Stimulated activated CD4-positive, alpha-beta T cell treated with anti-CD3 and anti-CD28 coated beads, Interleukin-15, amount 100 ng/mL, for 48 hours (primary cell): Measurements from ENCODE around the gene SIX5.

Source experiments
- DNase-seq, 2 donors: peaks; one replicate each; pipeline ENCODE4 v3.0.0-alpha.2; 2020; ENCODE audit warnings: low read depth in 2 of 2

SIX5 gene

DNA sequence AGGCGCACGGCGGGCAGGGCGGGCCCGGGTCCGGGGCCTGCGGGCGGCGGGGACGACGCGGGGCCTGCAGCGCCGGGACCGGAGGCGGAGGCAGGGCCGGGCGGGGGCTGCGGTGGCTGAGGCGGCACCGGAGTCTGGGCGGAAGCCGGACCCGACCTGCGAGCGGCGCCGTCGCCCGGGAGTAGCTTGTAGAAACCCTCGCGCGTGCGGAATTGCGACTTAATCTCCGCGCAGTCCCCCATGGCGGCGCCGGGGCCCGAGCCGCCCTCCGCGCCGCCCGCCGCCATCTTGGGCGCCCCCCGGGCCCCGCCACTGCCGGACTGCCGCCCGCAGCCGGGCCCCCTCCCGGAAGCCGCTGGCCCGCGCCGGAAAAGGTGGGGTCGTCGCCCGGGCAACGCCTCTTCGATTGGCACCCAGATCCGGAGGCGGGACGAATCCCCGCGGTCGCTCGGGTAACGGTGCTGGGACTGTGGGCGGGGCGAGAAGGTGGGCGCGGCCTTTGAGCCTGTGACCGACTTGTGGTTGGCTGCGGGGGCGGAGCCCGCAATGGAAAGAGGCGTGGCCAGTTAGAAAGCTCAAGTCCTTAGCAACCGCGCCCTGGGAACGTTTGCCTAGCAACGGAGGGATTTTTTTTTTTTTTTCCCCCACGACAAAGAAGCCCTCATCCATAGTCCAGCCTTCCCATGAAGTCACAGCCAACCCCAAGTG lies 23.6 kb upstream of the SIX5 start, which contains the start of gene DMWD:
Gene DMWD (minus strand): TSS at position 376 of the 708 bp plus-strand sequence. CDS start 89 bp downstream, at position 287.
- peak; percentile 99 to 100 for DNase-seq

DNA sequence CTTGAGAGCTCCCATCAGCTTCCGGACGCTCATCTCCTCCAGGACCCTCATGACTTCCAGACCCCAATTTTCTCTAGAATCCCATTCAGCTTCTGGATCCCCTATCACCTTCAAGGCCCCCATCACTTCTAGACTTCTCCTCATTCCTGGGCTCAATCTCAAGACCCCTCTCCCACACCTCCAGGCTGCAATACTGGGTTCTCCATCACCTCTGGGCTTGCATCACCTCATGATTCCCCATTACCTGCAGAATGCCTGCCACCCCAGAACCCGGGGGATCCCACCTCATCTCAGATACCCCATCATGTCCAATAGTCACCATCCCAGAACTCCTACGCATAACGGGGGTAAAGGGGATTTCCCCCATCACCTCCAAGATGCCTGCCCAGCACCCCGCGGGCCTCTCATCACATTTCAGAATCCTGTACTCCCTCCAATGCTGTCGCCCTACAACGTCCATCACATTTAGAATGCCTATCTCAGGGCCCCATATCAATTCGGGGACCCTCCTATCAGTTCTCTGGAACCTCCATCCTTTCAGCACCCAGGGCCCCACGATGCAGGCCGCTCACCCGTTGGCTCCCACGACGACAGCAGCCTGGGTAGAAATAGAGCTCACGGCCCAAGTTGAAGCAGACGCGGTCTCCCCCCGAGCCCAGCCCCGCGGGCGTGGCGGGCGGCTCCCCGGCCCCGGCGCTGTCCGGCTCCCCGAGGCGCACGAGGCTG lies 22.9 kb upstream of the SIX5 start:
- DNase-seq = no peak

DNA sequence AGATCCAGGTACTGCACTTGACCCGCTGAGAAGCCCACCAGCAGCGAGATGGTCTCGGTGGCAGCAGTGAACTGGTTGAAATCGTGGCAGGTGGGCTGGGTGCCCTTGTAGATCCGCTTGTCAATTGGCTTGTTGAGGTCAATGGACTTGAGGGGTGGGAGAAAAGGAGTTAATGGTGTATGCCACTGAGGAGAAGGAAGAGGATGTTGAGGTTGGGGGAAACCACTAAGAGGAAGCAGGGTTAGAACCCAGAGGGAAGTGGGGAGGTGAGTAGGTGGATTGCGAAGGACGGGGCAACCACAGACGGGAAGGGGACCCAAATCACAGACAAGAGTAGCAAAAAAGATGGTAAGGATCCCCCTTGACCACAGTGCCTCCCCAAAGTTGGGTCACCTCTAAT lies 21.9 kb upstream of the SIX5 start:
- DNase-seq = no peak

DNA sequence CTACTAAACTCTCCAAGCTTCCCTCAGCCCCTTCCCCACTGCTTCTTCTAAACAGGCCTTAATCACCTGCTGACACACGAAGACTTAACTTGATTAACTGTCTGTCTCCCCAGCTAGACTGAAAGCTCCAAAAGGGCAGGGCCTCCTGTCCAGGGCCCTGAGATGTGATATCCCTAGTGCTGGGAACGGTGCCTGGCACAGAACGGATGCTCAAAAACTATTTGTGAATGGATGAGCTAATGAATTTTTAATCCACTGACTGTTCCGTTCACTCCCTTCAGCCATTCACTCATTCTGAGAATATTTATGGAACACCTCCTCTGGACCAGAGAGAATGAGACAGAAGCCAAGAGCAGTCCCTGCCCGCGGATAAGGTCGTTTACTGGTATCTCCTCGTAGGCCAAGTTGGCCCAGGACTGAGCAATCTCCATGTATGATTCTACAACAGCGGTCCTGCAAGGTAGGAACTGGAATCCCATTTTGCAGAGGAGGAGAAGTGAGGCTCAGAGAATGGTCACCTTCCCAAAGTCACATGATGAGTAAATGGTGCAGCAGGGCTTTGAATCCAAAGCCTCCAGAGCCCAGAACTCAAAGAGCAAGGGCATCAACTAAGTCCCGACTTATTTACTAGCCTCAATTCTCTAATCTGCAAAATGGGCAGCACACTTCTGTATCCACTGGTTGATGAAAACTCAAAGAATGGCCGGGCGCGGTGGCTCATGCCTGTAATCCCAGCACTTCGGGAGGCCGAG lies 20.2 kb upstream of the SIX5 start:
- DNase-seq = no peak

DNA sequence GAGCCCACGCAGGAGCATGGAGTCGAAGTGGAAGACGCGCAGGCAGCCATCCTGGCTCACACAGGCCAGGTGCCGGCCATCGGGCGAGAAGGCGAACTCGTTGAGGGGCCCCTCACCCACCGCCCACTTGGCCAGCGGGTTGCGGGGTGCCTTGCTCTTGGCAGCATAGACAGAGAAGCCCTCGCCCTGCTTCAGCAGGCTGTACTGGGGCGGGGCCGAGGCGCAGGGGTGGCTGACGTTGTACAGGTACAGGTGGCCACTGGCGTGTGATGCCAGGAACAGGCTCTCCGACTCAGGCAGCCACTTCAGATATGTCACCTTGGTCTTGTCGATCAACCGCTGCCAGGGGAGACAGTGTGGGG lies 17.5 kb upstream of the SIX5 start:
- no peak for DNase-seq

DNA sequence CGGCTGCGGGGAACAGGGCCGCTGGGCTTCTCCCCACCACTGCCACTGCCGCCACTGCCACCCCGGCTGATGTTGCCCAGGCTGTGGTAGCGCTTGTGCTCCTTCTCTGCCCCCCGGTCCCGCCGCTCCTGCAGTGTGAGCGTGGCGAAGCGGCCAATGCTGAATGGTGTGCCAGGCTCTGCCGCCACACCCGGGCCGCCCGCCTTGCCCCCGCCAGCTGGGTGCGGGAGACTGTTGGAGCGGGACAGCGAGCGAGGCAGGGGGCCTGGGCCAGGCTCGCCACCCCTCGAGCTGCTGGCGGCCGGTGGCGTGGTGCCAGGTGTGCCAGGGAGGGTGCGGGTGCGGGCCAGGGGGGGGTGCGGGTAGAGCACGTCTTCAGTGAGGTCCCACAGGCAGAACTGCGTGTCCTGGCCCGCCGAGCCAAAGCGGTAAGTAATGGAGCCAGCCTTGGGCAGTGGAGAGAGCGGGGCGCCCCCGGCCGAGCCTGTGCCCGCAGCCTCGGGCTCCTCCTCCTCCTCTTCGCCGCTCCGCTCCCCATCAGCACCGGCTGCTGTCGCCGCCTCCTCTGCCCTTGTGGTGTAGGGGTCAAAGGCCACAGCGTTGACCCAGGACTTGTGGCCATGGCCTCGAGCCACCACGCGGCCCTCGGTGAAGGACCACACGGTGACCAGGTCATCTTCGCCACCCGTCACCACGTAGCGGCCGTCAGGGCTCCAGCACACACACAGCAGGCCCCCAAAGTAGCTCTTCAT lies 16.9 kb upstream of the SIX5 start:
- no peak for DNase-seq

DNA sequence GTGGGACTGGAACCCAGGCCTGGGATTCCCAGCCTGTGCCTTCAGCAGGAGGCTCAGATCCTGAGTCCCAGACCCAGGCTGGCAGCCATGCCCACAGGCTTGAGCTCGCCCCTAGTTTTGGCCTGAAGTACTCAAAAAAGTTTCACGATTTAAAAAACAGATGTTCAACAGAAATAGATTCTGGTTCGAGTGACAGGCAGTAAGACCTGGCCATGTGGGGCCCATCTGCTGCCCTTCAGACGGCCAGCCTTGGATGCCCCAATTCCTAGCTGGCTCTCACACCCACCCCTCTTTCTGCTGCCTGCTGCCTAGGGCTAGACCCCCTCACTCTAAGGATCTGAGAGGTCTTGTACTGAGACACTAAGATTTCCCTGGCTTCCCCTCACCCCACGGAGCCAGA lies 16.0 kb upstream of the SIX5 start:
- no peak for DNase-seq

DNA sequence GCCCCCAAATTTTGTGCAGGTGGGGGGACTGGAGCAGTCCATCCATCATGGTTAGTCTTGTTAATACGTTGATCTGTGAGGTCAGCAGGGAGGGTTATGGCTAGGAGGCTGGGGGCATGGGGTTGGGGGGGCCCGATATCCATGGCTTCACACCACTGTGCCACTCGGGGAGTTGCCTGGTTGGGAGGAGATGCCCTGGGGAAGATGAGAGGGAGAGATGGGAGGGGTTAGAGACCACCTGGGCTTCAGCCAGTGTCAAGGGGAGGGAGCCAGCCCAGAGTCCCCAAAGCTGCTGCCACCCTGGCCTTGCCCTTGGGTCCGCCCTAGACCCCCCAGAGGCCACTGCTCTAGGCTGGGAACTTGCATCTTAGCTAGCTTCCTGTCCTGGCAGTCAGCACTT lies 15.0 kb upstream of the SIX5 start:
- no peak for DNase-seq

DNA sequence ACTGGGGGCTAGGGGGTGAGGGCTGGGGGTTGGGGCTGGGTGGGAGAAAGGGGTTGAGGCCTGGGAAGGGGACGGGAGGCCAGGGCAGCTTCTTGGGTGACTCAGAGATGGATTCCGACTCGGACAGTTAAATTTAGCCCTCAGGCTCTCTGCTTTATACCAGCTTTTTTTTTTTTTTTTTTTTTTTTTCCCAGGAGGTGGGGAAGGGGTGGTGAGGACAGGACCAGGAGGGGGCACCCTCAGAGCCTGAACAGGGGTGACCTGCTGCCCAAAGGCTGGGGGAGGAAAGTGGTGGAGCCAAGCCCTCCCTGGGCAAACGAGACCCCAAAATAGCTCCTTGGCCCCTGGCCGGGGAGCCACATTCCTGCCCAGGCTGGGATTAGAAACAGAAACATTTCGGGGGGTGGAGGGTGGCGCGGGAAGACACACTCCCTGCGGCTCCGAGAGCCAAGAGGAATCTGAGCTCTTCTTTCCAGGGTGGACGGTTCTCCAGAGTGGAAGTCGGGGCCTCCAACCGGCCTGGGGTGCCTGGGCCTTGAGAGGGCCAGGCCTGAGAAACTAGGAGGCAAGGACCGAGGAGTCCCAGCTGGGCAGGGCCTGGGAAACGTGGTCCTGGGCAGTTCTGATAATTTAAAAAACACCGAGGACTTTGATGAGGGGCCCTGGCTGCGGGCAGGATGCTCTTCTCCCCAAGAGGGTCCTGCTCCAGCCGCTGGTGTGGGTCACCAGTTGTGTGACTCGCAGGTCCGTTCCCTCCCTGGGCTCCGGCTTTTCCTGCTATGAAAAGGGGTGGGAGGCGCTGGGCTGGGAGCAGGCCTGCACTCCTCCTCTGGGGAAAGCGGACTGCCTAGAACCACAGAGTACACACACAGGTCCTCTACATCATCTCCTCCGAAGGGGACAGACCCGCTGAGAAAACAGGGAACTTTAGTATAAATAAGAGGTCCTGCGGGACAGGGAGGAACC lies 14.1 kb upstream of the SIX5 start:
- no peak for DNase-seq

DNA sequence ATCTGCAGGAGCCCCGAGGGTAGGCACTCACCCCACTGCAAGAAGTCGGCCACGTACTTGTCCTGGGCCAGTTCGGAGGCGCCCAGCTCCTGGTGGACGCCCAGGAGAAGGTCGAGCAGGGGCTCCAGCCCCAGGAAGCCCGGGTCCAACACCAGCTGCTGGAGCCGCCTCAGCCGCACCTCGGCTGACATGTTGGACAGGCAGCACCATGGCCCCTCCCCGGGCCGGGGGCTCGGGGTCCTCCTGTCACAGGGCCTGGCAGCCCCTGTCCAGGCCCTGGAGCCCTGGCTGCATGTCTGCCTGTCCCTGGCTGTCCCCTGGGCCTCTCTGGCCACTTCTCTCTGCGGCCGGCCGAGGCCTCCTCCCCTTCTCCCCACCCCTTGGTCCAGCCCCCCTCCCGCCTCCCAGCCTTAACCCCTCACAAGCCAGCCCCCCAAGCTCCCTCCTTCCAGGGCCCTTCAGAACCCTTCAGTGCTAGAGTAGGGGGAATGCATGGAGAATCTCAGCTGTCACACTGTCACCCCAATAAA lies 13.2 kb upstream of the SIX5 start, which contains the start of gene DMPK:
Gene DMPK (minus strand): TSS at position 329 of the 530 bp plus-strand sequence. CDS start 138 bp downstream, at position 191.
- no peak for DNase-seq

DNA sequence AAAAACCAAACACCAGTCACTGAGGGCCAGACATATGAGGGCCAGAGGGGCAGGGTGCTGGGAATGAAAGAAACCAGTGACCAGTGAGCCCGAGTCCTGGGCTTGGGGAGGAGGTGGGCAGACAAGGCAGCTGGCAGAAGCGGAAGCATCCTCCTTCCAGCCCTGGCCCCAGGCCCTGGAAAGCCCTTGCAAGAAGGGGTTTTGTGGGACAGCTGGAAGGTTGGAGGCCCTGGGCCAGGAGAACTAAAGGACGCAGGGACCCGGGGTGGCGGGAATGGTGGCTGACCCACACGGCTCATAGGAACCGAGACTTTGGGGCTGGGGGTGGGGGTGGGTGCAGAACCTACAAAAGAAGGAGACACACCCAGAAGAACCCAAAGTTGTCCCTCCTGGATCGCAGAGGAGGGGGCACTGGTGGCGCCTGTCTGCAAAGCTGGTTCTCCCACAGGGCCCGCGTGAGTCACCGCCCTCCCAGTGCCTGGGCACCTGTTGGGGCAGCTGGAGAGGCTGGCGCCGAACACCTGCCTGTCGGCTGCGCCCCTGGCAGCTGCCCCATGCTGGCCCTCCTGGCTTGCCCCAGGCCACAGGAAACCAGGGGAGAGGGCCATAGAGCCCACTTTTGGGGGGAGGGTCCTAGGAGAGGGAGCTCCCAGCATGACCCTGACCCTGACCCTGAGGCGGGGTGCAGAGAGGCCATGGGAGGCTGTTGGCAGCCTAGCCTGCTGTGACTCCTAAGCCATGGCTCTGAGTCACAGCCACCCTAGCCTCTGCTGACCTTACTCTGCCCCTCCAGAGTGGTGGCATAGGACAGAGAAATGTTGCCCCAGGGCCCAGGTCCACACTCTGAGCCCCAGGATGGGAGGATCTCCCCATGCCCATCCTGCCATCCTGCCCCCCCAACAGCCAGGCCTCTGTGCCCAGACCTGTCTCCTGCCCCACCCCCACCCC lies 12.4 kb upstream of the SIX5 start:
- DNase-seq = no peak

DNA sequence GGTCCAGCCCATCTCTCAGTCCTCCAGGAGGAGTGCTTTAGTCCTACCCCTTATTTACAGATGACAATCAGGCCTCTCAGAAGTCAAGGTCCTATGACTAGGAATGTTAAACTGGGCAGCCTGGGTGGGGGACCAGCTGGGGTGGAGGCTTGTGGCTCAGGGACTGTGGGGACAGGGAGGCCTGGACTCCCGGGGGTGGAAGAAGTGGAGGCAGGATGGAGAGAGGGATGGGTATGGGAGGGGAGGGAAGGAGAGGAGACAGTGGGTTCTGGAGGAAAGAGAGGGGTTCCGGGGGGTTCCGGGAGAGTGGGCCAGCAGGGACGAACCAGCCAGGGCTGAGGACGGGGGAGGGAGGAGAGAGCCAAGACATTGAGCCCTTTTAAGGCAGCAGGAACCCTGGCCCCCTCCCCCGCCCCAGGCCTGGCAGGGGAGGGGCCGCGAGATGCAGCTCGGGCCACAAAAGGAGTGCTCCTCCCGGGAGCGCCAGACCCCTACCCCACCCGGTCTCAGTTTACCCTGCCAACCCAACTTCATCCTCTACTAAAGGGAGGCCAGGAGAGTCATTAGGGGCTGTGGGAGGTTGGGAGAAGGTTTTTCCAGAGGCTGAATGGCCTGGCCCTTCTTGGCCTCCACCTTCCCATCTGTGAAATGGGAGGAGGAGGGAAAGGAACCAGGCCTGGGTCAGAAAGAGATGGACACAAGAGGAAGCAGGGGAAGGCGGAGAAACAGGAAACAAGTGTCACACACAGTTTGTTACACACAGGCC lies 11.6 kb upstream of the SIX5 start:
- no peak for DNase-seq

DNA sequence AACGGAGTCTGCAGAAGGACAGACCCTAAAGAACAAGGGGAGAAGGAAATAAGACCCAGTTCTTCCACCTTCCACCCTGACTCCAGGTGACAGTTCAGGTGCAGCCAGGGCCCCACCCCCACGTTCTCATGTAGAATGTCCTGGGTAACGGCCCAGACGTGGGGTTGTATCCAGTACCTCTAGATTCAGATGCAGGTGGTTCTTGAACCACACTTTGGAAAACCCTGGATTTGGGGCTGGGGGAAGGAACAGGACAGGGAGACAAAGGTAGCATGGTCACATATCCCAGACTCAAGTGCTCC lies 11.0 kb upstream of the SIX5 start:
- no peak for DNase-seq

DNA sequence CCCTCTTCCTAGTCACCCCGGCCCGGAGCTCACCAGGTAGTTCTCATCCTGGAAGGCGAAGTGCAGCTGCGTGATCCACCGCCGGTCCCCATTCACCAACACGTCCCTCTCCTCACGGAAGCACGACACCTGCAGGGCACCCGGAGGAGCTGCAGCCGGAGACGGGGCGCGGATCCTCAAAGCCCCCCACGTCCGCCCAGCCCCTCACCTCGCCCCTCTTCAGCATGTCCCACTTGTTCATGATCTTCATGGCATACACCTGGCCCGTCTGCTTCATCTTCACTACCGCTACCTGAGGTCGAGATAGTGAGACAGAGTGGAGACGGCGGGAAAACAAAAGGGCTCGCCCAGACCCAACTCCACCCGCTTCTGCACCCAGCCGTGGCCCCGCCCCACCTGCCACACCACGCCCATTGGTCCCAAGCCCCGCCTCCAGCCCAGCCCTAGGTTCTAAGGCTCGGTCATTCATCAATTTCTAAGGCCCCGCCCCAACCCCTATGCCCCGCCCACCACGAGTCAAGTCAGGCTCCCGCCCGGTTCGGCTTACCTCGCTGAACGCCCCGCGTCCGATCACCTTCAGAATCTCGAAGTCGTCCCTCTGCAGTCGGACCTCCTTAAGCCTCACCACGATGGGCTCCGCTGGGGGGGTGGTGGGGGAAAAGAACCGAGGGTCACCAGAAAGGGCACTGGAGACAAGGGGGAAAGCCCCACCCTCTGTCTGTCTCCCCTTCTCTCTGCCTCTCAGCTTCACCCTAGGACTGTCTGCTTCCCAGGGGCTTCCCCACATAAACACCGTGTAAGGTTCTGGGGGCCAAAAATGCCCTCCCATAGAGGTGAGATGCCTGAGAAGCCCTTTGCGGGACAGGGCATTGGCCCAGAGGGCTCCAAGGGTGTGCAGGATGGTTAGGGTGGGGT lies 10.4 kb upstream of the SIX5 start:
- DNase-seq = peak; percentile 86 to 97

DNA sequence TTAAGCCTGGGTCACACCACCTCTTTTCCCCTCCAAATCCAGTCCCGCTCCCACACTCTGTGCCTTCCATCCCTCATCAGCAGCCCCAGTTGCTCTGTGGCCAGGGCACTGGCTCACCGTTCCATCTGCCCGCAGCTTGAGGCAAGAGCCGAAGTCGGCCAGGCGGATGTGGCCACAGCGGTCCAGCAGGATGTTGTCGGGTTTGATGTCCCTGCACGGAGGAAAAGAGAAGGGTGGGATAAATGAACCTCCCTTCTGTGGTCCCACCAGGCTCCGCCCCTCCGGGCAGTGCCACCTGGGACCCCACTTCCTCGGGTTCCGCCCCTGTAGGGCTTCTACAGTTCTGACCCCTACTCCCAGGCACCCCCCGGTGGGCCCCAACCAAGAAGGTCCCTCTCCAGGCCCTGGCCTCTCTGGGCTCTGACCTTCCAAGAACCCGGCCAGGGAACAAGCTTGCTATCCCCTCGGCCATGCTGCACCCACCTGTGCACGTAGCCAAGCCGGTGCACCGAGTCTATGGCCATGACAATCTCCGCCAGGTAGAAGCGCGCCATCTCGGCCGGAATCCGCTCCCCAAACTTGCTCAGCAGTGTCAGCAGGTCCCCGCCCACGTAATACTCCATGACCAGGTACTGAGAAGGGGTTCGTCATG lies 9.1 kb upstream of the SIX5 start:
- DNase-seq = no peak

DNA sequence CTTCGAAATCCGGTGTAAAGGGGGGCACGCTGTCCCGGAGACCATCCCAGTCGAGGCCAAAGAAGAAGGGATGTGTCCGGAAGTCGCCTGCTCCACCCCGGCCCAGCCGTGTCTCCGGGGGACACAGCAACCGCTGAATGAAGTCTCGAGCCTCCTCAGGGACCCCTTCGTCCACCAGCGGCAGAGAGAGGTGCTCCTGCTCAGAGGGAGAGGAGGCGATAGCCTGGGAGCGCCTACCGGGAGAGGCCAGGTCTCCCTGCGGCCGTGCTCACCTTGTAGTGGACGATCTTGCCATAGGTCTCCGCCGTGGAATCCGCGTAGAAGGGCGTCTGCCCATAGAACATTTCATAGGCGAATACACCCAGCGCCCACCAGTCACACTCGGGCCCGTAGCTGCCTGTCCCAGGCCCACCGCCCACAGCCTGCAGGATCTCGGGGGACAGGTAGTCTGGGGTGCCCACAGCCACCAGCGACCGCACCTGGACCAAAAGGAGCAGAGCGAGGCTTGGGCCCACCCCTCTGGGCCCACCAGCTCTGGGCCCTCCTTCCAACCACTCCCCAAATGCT lies 8.4 kb upstream of the SIX5 start:
- DNase-seq = no peak

DNA sequence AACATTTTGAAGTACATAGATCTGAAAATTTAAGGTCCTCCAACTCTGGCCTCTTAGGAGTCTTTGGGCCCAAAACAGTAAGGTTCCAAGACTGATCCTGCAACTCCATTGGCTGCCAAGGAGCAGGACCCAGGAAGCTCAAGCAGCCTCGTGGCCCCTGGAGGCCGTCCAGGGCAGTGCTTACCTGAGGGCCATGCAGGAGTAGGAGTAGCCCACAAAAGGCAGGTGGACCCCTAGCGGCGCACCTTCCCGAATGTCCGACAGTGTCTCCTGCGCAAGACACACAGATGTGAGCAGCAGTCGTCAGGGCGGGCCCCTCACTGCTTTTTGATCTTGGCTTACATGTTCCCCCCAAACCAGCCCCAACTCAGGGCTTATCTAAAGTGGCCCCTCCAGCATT lies 5.7 kb upstream of the SIX5 start:
- no peak for DNase-seq
